ENCODE results near the gene CARM1.
"Not testable (repeated sequence)": the region's sequence is repeated elsewhere in the genome, so short reads cannot be mapped to it uniquely, and the experiment has no call there.

CARM1 gene

DNA sequence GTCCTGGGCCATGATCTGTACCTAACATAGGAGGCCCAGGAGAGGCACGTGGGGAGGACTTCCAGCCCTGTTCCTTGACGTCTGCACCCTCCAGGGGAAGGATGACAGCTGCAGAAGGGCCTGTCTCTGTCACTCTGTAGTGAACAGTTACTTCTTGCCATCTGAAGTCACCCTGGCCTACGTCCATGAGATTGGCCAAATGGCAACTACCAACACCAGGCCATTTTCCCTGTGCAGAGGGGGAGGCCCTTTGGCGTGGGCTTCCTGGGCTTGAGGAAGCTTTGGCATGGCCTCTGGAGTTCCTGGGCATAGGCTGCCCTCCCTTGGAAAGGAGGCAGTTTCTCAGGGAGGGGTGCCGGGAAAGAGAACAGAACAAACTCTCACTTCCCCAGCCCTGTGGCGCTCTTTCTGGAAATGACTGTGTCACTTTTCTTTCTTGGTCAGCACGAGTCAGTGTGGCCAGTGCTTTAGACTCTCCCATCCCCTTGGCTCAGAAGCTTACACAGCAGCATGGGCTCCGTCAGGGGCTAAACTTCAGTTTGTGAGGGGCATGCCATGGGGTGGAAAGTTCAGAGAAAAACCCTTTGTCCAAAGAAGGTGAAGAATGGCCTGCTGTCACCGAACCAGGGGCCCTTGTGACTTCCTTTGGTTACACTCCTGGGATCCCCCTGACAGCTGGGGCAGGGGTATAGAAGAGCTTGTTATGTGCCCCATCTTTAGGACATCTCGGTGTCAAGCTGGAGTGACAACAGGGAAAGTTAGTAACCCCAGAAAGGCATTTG, 5.3 kb downstream of the CARM1 start:
- no peak for DNase-seq

- DNase-seq: not testable (repeated sequence)
Observed at GRCh38 chr19:10877608-10878007, 6.3 kb downstream of the CARM1 start.

DNA sequence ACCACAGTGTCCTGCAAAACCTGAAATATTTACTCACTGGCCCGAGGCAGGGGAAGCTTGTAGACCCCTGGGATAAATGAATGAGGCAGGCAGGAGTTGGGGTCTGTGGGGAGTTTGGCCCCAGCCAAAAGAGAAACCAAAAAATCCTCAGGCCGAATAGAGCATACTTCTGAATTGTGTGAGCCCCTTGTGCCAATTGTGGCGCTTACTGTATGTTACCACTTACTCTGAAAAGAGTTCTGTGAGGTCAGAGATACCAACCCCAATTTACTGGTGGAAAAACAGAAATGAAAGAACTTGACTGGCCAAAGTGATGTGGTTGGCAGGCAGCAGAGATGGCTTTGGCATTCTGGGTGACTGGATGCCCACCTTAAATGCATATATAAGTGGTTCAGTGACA, 6.9 kb downstream of the CARM1 start:
- DNase-seq: no peak

- DNase-seq: no peak
Observed at GRCh38 chr19:10881403-10882107, 10.2 kb downstream of the CARM1 start.

- DNase-seq: no peak
Observed at GRCh38 chr19:10882108-10882457, 10.7 kb downstream of the CARM1 start.

DNA sequence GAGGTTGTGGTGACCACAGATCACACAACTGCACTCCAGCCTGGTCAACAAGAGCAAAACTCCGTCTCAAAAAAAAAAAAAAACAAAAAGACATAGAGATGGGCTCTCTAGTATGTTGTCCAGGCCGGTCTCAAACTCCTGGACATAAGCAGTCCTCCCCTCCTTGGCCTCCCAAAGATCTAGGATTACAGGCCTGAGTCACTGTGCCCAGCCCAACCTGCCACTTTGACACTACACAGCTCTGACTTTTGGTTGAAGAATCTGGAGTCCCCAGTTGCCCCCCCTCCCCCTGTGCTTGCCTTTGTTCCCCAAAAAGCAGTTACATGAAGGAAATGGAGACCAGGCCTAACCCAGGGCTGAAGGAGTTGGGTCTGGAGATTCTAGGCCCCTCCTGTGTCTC, 12.9 kb downstream of the CARM1 start:
- DNase-seq: peak; percentile 80

GRCh38 chr19:10885201-10886169, 14.1 kb downstream of the CARM1 start:
- peak; percentile 22 for DNase-seq

DNA sequence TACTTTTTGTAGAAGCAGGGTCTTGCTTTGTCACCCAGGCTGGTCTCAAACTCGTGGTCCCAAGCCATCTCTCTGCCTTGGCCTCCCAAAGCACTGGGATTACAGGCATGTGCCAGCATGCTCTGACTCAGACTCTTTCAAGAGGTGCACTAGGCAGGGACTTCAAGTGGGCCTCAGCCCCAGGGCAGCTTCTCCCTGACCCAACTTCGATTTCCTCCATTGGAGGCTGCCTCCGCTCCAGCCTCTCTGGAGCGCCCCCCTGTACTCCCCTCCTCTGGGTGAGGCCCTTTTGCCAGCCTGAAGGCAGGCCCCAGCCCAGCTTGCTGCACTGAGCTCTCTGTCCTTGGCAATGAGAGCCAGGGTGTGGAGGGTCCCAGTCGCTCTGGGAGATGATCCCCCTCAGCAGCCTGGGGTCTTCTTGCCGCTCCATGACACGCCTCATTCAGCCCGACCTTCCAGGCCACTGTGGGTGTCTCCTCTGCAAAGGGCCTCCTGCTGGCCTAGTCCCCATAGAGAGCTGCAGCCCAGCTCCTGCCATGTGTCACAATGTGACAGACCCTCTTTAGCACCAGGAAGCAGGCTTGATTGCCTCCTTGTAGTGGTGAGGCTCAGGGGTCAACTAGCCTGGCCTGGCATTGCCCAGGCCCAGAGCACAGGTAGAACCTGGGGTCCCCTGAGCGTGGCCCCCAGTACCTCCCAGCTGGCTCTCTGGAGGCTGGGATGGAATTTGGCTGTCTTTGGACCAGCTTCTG, 16.4 kb downstream of the CARM1 start:
- peak; percentile 18 for DNase-seq

- DNase-seq: no peak
Observed at GRCh38 chr19:10888421-10888866, 17.1 kb downstream of the CARM1 start.

- no peak for DNase-seq
Observed at GRCh38 chr19:10889880-10890279, 18.5 kb downstream of the CARM1 start.

DNA sequence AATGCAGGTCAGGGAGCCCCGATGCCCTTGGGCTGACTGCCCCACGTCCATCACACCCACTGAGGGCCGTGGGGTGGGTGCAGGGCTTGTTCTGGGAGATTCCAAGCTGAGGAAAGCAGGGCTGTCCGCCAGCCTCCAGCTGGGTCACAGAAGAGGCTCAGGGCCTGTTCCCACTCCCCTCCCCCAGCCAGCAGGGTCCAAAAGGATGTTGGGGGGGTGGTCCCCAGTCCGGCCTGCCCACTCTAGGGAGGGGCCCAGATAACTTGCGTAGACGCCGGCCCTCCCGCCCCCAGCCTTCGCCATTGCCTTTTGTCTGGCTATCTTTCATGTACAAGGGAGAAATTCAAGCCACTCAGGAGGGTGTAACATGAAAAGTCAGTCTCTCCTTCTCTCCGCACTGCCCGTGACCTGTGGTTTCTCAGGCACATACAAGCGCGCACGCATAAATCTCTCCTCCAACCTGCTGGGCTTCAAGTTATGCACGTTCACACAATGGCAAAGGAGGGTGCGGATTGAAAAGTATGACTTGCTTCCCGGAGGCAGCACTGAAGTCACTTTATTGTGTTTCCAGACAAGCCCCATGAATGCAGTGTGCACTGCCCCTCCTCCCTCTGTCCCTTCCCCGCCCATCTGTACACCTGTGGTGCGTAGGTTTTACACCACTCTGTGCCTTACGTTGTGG, 20.2 kb downstream of the CARM1 start:
- DNase-seq: no peak

- no peak for DNase-seq
Observed at GRCh38 chr19:10892256-10892655, 20.9 kb downstream of the CARM1 start.

DNA sequence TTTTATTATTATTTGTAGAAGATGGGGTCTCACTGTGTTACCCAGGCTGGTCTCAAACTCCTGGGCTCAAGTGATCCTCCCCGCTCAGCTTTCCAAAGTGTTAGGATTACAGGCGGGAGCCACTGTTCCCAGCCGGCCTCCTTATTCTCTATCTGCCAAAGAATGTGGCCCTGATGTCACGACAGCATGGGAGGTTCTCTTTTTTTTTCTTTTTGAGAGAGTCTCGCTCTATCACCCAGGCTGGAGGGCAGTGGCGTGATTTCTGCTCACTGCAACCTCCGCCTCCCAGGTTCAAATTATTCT, 23.5 kb downstream of the CARM1 start:
- no peak for DNase-seq

GRCh38 chr19:10895363-10895762, 24.0 kb downstream of the CARM1 start:
- no peak for DNase-seq

DNA sequence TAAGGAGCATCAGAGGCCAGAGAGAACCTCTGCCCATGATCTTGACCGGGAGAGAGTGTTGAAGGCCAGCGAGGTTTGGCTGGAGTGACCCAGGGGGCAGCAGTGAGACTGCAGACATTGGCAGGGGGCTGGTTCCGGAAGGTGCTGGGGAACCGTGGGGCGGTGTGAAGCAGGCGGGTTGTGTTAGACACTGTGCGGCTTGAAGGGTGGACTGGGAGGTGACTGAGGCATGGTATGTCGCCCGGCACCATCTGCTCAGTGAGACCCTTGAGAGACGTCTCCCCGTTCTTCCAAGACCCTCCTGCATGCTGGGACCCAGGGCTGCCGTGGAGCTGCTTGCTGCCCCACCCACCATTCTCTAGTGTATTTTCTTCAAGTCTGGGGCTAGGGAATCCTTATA, 24.6 kb downstream of the CARM1 start:
- DNase-seq: no peak

GRCh38 chr19:10896851-10897526, 25.6 kb downstream of the CARM1 start:
- DNase-seq: no peak

DNA sequence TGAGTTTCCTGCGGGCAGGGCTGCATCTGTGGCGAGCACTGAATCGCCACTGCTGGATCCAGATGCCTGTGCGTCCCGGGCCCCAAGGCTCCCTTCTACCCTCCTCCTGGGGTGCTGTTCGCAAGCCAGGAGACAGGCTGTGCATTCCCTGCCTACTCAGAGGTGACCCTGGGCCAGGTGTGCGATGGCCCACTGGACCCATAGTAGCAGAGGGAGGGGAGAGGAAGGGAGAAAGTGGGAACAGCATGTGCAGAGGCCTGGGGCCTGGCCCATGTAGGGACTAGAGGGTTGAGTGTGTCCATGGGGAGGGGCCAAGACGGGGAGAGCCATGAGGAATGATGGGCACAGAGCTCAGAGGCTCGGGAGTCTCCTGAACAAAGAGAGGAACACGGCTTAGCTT, 27.3 kb downstream of the CARM1 start:
- DNase-seq: no peak

DNA sequence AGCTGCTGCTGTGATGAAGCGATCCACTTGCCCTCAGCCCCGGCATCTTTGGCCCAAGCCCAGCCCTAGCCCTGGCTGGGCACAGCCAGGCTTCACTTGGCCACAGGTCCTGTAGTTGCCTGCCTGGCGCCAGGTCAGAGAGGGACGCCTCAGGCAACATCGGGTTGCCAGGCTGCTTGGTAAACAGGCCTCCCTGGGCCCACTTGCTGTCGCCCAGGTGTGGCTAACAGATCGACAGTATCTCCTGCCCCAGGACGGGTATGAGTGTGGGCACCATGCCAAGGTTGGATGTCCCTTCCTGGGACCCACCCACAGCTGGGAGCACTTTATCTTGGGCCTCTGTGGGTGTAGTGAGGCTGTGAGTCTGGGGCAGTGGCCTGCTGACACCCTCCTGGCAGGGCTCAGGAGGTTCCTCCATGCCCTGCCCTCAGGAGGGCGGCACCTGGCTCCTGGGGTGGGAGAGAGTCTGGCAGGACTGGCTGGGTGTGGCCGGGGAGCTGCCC, 27.8 kb downstream of the CARM1 start:
- no peak for DNase-seq

- DNase-seq: no peak
Observed at GRCh38 chr19:10907925-10908324, 36.6 kb downstream of the CARM1 start.

DNA sequence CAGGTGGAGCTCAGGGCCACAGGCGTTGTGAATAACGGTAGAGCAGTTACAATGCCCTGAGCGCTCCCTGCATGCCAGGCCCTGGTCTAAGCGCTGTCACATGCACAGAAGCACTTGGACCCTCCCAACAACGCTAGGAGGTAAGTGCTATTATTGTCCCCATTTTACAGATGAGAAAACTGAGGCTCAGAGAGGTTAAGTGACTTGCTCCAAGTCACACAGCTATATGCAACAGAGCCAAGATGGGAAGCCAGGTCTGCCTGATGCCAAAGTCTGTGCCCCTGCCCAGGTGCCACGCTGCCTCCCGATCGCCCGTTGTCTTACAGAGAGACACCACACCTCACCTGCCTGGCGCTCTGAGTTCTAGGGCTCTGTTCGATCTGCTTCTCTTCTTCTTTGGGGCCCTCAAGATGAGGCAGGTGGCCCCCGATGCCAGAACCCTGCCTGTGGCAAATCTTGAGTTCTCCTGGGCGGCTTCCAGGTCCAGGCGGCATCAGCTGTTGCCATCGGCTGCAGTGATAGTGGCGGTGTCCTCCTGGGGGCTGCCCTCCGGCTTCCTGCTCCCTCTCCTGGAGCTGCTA, 37.1 kb downstream of the CARM1 start:
- DNase-seq: no peak
